Omental fat pad (tissue), 4 donors: Measurements from ENCODE around the gene TAF10. TPM values are rescaled to one million over a fixed set of nuclear protein-coding genes. Genes with fewer than 3 reads are reported as not detected.
A peak's percentile ranks its signal among the peaks of the same experiment; 100 is the strongest.

Experiments used
- ATAC-seq: fragments of 150-250 bp; one replicate; pipeline ENCODE4 v1.9.1; 2016; ENCODE audit warnings: mild to moderate bottlenecking, moderate library complexity; ENCODE audit not compliant: low FRiP score
- DNase-seq: peaks from one replicate; pipeline ENCODE4 v3.0.0-alpha.2; 2019; ENCODE audit warnings: low spot score
- total RNA-seq, 4 donors: library from RNA; depleted of rRNA; stranded (reverse); fragments of >200 nt; gene quantifications; one replicate each; pipeline ENCODE4 v1.1.0, GENCODE V29; 2016
- TF ChIP-seq, protein P1 (sequence below), 3 donors: fragments of 450-650 bp; IDR thresholded peaks; one replicate each; pipeline ENCODE4 v1.5.1; 2016 to 2017; ENCODE audit warnings: antibody characterized with exemption in 3 of 3, mild to moderate bottlenecking in 3 of 3, moderate library complexity in 2 of 3

Gene TAF10
- total RNA-seq, 4 donors from 2014 or later, result 31.9 to 52.6 (median 37.1) TPM

DNA sequence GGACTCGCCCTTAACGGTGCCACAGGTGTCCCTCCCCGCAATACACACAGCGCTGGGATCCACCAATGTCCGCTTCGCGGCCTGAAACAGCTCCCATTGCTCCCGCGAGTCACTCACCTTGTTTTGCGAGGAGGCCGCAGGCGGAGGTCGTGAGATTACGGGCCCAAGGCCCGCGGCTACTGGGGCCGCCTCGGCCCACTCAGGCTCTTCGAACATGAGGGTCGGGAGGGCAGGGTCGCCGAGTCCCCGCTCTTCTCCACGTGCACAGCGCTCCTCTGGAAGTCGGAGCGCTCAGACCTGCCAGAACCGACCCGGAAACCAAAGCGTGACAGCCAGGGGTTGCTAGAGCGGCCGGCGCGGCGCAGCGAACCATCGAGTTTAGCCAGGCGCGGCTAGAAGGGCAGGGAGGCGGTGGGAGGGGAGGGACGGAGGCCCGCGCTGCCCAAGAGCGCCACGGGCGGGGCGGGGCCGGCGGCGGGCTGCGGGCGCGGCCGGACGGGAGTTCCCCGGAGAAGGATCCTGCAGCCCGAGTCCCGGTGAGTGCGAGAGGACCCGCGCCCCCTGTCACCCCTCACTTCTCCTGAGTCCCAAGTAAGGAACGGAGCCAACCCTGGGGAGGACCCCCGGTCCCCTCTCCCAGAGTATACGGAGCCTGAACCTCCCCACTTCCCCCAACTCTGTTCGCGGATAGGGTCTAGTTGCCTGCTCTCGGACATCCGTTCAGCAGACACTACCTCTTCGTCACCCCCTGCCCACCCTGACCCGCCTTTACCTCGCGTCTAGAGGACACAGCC lies 8.5 kb downstream of the TAF10 start, which contains the start of the genes ILK and RRP8:
ILK (plus strand) TSS at position 488 of the 794 bp plus-strand sequence. CDS start 498 bp downstream, outside the sequence.
RRP8 (minus strand) TSS at position 330 of the 794 bp plus-strand sequence; CDS start at position 216, 114 bp downstream.
- ATAC-seq (peak; percentile 92), DNase-seq (peak; percentile 59)
- TF ChIP-seq, protein P1, sequence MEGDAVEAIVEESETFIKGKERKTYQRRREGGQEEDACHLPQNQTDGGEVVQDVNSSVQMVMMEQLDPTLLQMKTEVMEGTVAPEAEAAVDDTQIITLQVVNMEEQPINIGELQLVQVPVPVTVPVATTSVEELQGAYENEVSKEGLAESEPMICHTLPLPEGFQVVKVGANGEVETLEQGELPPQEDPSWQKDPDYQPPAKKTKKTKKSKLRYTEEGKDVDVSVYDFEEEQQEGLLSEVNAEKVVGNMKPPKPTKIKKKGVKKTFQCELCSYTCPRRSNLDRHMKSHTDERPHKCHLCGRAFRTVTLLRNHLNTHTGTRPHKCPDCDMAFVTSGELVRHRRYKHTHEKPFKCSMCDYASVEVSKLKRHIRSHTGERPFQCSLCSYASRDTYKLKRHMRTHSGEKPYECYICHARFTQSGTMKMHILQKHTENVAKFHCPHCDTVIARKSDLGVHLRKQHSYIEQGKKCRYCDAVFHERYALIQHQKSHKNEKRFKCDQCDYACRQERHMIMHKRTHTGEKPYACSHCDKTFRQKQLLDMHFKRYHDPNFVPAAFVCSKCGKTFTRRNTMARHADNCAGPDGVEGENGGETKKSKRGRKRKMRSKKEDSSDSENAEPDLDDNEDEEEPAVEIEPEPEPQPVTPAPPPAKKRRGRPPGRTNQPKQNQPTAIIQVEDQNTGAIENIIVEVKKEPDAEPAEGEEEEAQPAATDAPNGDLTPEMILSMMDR (IDR thresholded peaks at IDR 0.05), result no peak

DNA sequence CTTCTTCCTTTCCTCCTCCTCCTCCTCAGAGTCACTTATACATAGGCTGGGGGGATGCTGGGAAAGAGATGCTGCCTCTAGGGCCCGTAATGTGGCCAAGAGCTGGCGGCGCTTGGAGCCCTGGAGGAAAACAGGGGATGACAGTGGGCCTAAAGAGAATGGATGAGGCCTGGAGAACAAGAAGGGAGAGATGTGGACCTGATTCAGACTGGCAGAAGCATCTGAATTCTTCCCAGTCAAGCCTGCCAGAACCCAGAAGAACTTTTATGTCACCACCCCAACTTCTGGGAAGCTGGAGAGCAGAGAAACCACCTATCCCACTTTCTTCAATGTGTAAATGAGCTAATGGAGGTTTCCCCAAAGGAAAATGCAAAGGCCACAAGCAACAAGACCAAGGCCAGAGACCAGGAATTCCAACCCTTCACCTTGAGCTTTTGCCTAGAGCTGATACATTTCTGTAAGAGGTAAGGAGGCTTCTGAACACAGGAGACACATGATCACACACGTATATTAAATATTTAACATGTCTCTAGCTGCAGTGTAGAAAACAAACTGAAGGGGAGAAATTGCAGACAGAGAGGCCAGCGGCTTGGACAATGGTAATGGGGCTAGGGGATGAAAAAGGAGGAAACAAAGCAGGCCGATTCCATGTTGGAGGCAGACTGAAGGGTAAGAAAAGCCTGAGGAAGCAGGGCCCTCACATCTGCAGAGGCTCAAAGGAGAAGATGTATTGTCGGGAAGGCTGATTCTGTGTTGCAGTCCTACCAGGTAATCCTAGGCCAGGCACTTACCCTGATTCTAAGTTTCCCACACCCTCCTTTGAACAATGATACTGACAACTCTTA lies 9.7 kb downstream of the TAF10 start:
- TF ChIP-seq, protein P1 (IDR thresholded peaks at IDR 0.05), result no peak
- no peak for ATAC-seq
- DNase-seq, result no peak

DNA sequence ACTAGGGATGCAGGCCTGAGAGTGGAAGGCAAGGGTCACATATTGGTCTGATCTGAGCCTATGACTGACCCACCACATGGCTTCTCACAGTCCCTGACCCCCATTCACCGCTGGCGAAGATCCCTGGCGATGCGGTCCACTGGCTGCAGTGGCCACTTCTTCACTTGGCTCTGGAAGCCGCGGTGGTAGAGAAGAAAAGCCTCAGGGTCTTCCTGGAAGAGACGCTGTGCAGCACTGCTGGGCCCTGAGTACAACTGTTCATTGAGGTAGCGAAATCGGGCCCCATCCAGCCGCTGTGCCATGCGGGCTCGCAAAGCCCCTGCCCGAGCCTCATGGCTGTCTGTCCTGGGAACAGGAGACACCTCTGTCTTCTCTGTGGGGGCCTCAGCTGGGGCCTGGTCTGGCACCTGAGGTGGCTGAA lies 11.0 kb downstream of the TAF10 start:
- TF ChIP-seq, protein P1 (IDR thresholded peaks at IDR 0.05), result no peak
- ATAC-seq, result no peak
- DNase-seq, result no peak

DNA sequence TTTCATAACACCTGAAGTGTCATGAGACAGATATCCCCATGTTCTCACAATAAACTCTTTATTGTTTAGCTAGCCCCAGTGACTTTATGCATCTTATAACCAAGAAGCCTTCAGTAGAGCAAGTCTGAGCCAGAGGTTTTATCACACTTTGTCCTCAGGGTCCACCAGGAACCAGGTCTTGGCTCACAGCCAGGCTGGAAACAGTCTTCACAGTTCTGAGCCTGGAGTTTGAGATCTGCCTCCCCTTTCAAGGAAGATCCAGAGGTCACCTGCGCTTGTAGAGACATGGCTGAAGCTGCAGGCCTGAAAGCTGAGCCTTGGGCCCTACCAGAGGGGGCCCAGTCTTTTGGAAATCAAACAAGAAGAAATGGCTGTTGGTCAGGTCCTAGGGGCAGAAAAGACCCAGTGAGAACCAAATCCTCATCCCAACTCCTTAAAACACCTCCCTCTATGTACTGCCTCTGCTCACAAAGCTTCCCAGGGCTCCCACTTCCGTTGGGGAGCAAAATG lies 12.1 kb downstream of the TAF10 start:
- ATAC-seq (no peak), DNase-seq (no peak)
- TF ChIP-seq, protein P1 (IDR thresholded peaks at IDR 0.05), result no peak

DNA sequence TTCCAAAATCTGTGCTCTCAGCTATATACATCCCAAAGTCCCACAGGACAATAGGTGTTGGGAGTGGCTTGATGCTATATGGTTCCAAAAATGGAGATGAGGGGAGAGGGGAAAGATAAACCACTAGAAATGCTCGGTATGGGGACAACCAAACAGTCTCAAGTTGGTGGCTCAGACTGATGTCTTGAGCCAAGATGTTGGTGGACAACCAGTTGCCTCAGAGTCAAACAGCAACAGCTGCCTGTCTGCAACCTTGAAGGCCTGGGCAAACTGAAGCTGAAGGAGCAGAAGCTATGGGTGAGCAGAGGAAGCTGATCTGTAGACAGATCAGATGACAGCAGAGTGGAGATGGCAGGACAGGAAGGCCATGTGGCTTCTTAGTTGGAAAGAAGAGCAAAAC lies 12.6 kb downstream of the TAF10 start:
- no peak for ATAC-seq
- DNase-seq, result no peak
- TF ChIP-seq, protein P1 (IDR thresholded peaks at IDR 0.05), result no peak

DNA sequence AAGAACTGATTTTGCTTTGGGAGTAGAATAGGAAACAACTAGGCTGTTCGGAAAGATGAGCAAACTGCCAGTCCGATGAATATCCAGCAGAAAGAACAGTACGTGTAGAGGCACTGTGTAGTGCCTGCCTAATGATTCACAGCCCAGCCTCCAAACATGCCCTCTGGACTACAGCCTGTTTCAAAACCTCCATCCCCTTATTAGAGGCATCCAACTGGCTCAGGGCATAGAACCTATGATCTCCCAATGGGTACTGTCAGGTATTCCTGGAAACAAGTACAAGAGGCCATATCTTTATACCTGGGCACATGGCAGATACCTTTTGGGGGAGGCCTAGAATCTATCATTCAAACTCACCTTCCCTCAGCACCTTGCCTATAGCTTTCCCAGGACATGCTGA lies 13.5 kb downstream of the TAF10 start:
- TF ChIP-seq, protein P1 (IDR thresholded peaks at IDR 0.05), result no peak
- DNase-seq, result no peak

More for the DNA sequence above, 13.5 kb downstream of the TAF10 start:
- ATAC-seq, result no peak
